Measurements from ENCODE around the gene SHQ1. TPM values are rescaled to one million over a fixed set of nuclear protein-coding genes. Genes with fewer than 3 reads are reported as not detected.

SHQ1 gene
- total and polyA plus RNA-seq, 9 donors, result 6.6 to 30.0 (median 14.8) TPM

DNA sequence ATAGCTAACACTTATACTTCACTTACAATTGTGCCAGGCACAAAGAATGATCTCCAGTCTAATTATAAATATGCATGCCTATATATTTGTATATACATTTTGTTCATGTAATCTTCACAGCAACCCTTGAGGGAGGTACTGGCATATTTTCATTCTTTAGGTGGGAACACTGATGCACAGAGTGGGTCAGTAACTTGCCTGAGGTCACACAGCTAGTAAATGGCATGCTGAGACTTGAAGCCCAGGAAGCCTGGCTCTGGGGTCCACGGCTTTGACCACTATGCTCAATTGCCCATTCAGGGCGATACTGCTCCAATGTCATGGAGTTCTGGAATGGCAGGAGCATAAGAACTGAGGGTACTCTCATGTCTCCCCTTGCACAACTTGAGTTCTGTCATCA lies 139.8 kb downstream of the SHQ1 start:
- 88 to 91% (median 91%) methylated on average over 2 of the region's 2 CpGs for WGBS, 3 donors
- TF ChIP-seq, protein P1, sequence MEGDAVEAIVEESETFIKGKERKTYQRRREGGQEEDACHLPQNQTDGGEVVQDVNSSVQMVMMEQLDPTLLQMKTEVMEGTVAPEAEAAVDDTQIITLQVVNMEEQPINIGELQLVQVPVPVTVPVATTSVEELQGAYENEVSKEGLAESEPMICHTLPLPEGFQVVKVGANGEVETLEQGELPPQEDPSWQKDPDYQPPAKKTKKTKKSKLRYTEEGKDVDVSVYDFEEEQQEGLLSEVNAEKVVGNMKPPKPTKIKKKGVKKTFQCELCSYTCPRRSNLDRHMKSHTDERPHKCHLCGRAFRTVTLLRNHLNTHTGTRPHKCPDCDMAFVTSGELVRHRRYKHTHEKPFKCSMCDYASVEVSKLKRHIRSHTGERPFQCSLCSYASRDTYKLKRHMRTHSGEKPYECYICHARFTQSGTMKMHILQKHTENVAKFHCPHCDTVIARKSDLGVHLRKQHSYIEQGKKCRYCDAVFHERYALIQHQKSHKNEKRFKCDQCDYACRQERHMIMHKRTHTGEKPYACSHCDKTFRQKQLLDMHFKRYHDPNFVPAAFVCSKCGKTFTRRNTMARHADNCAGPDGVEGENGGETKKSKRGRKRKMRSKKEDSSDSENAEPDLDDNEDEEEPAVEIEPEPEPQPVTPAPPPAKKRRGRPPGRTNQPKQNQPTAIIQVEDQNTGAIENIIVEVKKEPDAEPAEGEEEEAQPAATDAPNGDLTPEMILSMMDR (IDR thresholded peaks at IDR 0.05), result no peak
- TF ChIP-seq POLR2A (IDR thresholded peaks at IDR 0.05) (no peak), EP300 (IDR thresholded peaks at IDR 0.05) (no peak)
- H3K9me3 ChIP-seq, result no peaks in the 10 kb centered on the region
- no peaks in the 10 kb centered on the region for H3K4me1 ChIP-seq (ENCODE audit: insufficient read depth)
- intact Hi-C loops (cut with DNase I), result no loop called here
- no peak overlapping the region for H3K4me3 ChIP-seq
- DNase-seq, result no peak
- H3K27me3 ChIP-seq, result no peaks in the 10 kb centered on the region
- no peaks in the 10 kb centered on the region for H3K36me3 ChIP-seq
- no peak overlapping the region for H3K27ac ChIP-seq

DNA sequence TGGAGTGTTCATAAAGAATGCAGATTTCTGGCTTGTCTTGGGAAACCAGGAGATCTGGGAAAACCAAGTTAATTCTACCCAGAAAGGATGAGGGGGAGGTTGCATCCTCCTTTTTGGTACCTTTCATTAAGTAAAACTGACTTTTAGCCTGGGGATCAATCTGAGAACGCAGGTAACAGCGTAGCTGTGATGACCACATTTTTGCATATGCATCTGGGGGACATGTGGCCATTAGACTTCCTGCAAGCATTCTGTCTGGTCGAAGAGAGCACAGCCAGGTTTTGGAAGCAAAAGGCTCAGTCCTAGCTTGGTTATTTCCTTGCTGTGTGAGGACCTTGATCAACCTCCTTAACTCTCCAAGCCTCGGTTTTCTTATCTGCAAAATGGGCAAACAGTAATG lies 145.2 kb downstream of the SHQ1 start:
- no peak for DNase-seq
- TF ChIP-seq EP300 (IDR thresholded peaks at IDR 0.05) (no peak), POLR2A (IDR thresholded peaks at IDR 0.05) (no peak)
- Histone ChIP-seq H3K27me3 (no peaks in the 10 kb centered on the region), H3K4me3 (no peak overlapping the region), H3K27ac (no peak overlapping the region), H3K9me3 (no peaks in the 10 kb centered on the region), H3K36me3 (no peaks in the 10 kb centered on the region), H3K4me1 (ENCODE audit: insufficient read depth) (no peaks in the 10 kb centered on the region)
- WGBS, 3 donors, result 89 to 95% (median 95%) methylated on average over 4 of the region's 4 CpGs
- intact Hi-C loops (cut with DNase I), result no loop called here

DNA sequence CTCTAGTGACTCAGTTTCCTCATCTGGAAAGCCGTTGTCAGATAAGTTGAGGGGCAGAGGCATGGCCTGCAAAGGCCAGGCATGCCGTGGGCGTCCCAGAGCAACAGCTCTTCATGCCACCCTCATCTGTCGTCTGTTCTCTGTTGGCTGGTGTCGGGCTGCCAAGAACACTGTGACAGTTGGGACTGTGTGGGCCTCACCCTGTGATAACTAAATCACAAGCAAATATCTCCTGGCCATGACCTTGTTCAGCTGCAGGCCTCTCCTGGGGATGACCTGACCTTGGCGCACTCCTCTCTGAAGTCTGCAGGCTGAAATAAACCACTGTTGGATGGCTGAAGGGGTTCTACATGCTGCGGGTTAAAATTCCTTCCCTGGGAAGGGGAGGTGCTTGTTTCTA lies 145.9 kb downstream of the SHQ1 start:
- H3K27ac ChIP-seq, result no peak overlapping the region
- no peaks in the 10 kb centered on the region for H3K4me1 ChIP-seq (ENCODE audit: insufficient read depth)
- WGBS, 3 donors, result 85 to 90% (median 88%) methylated on average over 7 of the region's 7 CpGs
- no peaks in the 10 kb centered on the region for H3K27me3 ChIP-seq
- H3K36me3 ChIP-seq, result no peaks in the 10 kb centered on the region
- no peak for DNase-seq
- TF ChIP-seq POLR2A (IDR thresholded peaks at IDR 0.05) (no peak), EP300 (IDR thresholded peaks at IDR 0.05) (no peak)
- TF ChIP-seq, protein P1 (IDR thresholded peaks at IDR 0.05), result no peak
- intact Hi-C loops (cut with DNase I), result no loop called here
- H3K9me3 ChIP-seq, result no peaks in the 10 kb centered on the region
- no peak overlapping the region for H3K4me3 ChIP-seq

DNA sequence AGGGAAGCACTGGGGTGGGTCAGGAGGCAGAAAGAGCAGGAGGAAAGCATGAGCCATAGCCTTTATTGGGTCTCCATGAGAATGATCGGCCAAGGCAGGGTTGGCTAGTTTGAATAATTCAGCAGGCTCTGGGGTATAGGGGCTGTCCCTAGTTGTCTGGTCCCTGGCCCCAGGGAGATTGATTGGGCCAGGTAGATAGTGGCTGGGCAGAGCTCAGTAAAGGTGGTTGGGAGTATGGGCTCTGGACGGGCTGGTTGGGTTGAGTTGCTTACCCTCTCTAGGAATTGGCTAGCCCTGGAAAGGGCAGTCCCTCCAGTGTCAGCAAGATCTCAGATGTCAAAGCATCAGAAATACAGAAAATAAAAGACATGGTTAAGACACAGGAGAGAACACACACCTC lies 148.1 kb downstream of the SHQ1 start:
- Histone ChIP-seq H3K4me3 (no peak overlapping the region), H3K36me3 (no peaks in the 10 kb centered on the region), H3K9me3 (no peaks in the 10 kb centered on the region), H3K4me1 (ENCODE audit: insufficient read depth) (no peaks in the 10 kb centered on the region), H3K27ac (no peak overlapping the region), H3K27me3 (no peaks in the 10 kb centered on the region)
- TF ChIP-seq POLR2A (IDR thresholded peaks at IDR 0.05), result no peak
- TF ChIP-seq EP300 (IDR thresholded peaks at IDR 0.05), result no peak
- TF ChIP-seq, protein P1 (IDR thresholded peaks at IDR 0.05), result no peak
- intact Hi-C loops (cut with DNase I), result no loop called here
- no peak for DNase-seq
- WGBS, 3 donors, result 93 to 96% (median 96%) methylated on average over 2 of the region's 2 CpGs

DNA sequence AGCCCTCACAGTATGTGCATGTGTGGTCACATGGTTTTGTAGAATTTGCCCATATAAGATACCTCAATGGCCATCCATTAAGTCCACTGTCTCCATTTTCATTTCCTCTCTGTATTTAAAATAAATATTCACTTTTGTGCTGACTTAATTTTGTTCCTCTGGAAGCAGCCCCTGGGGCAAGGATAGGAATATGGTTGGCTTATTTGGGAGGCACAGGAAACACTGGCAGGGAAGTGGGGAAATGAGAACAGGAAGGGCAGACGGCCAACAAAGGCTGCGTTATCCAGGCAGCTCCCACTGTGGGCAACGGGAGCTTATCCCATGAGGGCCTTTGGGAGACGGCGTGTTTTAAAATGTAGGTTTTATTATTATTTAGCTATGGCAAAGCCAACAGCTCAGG lies 148.6 kb downstream of the SHQ1 start:
- 59 to 63% (median 61%) methylated on average over 5 of the region's 5 CpGs for WGBS, 3 donors
- no peaks in the 10 kb centered on the region for H3K9me3 ChIP-seq
- H3K4me1 ChIP-seq (ENCODE audit: insufficient read depth), result no peaks in the 10 kb centered on the region
- H3K27me3 ChIP-seq, result no peaks in the 10 kb centered on the region
- H3K4me3 ChIP-seq, result no peak overlapping the region
- H3K27ac ChIP-seq, result no peak overlapping the region
- DNase-seq, result no peak
- intact Hi-C loops (cut with DNase I), result no loop called here
- no peaks in the 10 kb centered on the region for H3K36me3 ChIP-seq
- TF ChIP-seq, protein P1 (IDR thresholded peaks at IDR 0.05), result no peak
- no peak for TF ChIP-seq EP300 (IDR thresholded peaks at IDR 0.05)
- no peak for TF ChIP-seq POLR2A (IDR thresholded peaks at IDR 0.05)

Other genes starting within 250 kb of the SHQ1 start
- 10 to 100 TPM; 28.0 to 86.0 (median 47.0) TPM for gene GXYLT2, start 39.6 kb upstream of the SHQ1 start, total RNA-seq
- gene GXYLT2, start 39.6 kb upstream of the SHQ1 start, polyA plus RNA-seq, result 10 to 100 TPM in 1 of 2 donors, 1 to 10 TPM in 1; 9.4 to 34.9 TPM
- gene PPP4R2, start 148.4 kb upstream of the SHQ1 start, total RNA-seq, result 10 to 100 TPM; 57.5 to 95.1 (median 81.6) TPM
- gene PPP4R2, start 148.4 kb upstream of the SHQ1 start, polyA plus RNA-seq, result 10 to 100 TPM; 19.2 to 20.5 TPM
- 10 to 100 TPM in 2 of 7 donors, 1 to 10 TPM in 5; 2.7 to 16.4 (median 6.4) TPM for gene EBLN2, start 213.2 kb upstream of the SHQ1 start, total RNA-seq
- 1 to 10 TPM; 1.1 to 1.8 TPM for gene EBLN2, start 213.2 kb upstream of the SHQ1 start, polyA plus RNA-seq